Peyer's patch (tissue), 4 donors: ENCODE results near the gene MAD1L1.

Source experiments
- CTCF ChIP-seq, 6 experiments: fragments of 450-650 bp in 4 of 6; fragments of 200-600 bp in 2 of 6; sonication (generic) in 1 of 6; IDR thresholded peaks; one replicate each; pipeline ENCODE4 v1.5.1; 2017 to 2019; ENCODE audit warnings: antibody characterized with exemption in 6 of 6, mild to moderate bottlenecking in 3 of 6, moderate library complexity in 1 of 6
- POLR2A ChIP-seq, 2 donors: fragments of 450-650 bp; IDR thresholded peaks; one replicate each; pipeline ENCODE4 v1.5.1; 2017; ENCODE audit warnings: antibody characterized with exemption in 2 of 2, mild to moderate bottlenecking in 2 of 2, moderate library complexity in 2 of 2

- TF ChIP-seq CTCF (IDR thresholded peaks at IDR 0.05) = no peak
- no peak for TF ChIP-seq POLR2A (IDR thresholded peaks at IDR 0.05)
Observed at GRCh38 chr7:2093843-2094220, 138.9 kb downstream of the MAD1L1 start.
